GM10248 (cell line): ENCODE measurements around the gene RABL3.
"Not testable (repeated sequence)": the region's sequence is repeated elsewhere in the genome, so short reads cannot be mapped to it uniquely, and the experiment has no call there.

Experiments used
- CTCF ChIA-PET: fragments of 300-600 bp; sonication (Branson Sonifier 250); formaldehyde crosslinking; extraction: SDS; loops from one replicate; lab custom pipeline; 2021; ENCODE audit warnings: antibody characterized with exemption; lab: Yijun Ruan, JAX
- POLR2A ChIA-PET: fragments of 350-650 bp; sonication (Branson Sonifier 250); formaldehyde crosslinking; extraction: SDS; loops from one replicate; lab custom pipeline; 2020; ENCODE audit warnings: antibody characterized with exemption; lab: Yijun Ruan, JAX
- DNase-seq: peaks from one replicate; pipeline ENCODE4 v3.0.0; 2012; ENCODE audit errors: extremely low spot score
- TF ChIP-seq, protein P1 (sequence below): IDR thresholded peaks from 2 replicates; pipeline ENCODE4 v1.5.1; 2012; ENCODE audit warnings: mild to moderate bottlenecking, low read depth; ENCODE audit errors: extremely low read depth, missing control alignments, control extremely low read depth

Gene RABL3

DNA sequence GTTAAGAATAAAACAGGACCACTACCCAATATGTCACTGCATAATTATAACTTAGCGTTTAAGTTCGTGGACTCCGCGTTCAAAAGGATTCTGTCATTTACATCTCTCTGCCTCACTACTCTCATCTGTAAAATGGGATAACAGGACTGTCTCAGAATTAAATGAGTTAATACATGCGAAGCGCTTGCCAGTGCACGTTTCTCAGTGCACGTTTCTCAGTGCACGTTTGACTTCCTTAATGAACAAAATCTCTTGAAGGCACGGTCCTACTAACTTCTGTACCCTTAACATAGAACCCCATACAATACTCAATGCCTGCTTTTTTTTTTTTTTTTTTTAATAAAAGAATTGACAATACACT is 499 bp downstream of the RABL3 start:
- peak; percentile 17 for DNase-seq
- CTCF ChIA-PET, result interaction anchor here (0.8 to 4.8 kb wide), 3 partner anchors 11 to 53 kb away, joined by 3 to 28 read pairs (median 17); no protein-coding TSS in a partner anchor
- POLR2A ChIA-PET, result interaction anchor here (1.6 kb wide), 1 partner anchor 146 kb away, joined by 6 read pairs; the partner anchor contains the start of gene NDUFB4
- TF ChIP-seq, protein P1, sequence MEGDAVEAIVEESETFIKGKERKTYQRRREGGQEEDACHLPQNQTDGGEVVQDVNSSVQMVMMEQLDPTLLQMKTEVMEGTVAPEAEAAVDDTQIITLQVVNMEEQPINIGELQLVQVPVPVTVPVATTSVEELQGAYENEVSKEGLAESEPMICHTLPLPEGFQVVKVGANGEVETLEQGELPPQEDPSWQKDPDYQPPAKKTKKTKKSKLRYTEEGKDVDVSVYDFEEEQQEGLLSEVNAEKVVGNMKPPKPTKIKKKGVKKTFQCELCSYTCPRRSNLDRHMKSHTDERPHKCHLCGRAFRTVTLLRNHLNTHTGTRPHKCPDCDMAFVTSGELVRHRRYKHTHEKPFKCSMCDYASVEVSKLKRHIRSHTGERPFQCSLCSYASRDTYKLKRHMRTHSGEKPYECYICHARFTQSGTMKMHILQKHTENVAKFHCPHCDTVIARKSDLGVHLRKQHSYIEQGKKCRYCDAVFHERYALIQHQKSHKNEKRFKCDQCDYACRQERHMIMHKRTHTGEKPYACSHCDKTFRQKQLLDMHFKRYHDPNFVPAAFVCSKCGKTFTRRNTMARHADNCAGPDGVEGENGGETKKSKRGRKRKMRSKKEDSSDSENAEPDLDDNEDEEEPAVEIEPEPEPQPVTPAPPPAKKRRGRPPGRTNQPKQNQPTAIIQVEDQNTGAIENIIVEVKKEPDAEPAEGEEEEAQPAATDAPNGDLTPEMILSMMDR, result no peak

DNA sequence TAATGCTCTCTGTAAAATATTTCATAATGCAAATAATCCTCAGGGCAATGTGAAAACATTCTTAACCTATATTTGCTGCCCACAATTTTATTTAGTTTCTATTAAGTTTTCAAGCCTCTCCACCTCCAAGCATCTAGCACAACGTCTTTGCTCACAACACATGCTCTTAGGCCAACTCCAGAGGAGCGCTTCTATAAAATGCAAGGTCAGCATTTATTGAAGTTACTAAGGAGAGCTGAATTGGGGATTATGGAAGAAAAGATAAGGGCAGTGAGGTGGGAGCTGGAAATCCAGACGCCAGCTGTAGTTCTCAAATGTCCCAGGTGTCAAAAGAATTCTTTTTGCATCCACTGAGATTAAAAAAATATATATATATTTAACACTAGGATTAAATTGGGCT is 996 bp downstream of the RABL3 start:
- no peak for DNase-seq
- CTCF ChIA-PET, result interaction anchor here (0.8 to 4.8 kb wide), 3 partner anchors 11 to 53 kb away, joined by 3 to 28 read pairs (median 17); no protein-coding TSS in a partner anchor
- TF ChIP-seq, protein P1, result no peak
- POLR2A ChIA-PET, result interaction anchor here (1.6 kb wide), 1 partner anchor 145 kb away, joined by 6 read pairs; the partner anchor contains the start of gene NDUFB4

DNA sequence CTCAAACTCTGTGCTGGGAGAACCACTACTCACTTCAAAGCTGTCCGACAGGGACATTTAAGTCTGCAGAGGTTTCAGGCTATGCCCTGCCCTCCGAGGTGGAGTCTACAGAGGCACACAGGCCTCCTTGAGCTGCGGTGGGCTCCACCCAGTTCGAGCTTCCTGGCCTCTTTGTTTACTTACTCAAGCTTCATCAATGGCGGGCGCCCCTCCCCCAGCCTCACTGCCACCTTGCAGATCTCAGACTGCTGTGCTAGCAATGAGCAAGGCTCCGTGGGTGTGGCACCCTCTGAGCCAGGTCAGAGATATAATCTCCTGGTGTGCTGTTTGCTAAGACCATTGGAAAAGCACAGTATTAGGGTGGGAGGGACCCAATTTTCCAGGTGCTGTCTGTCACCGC is 4.3 kb downstream of the RABL3 start:
- POLR2A ChIA-PET, DNase-seq: not testable (repeated sequence)
- CTCF ChIA-PET, result interaction anchor here (4.8 kb wide), 1 partner anchor 57 kb away, joined by 28 read pairs; no protein-coding TSS in a partner anchor

DNA sequence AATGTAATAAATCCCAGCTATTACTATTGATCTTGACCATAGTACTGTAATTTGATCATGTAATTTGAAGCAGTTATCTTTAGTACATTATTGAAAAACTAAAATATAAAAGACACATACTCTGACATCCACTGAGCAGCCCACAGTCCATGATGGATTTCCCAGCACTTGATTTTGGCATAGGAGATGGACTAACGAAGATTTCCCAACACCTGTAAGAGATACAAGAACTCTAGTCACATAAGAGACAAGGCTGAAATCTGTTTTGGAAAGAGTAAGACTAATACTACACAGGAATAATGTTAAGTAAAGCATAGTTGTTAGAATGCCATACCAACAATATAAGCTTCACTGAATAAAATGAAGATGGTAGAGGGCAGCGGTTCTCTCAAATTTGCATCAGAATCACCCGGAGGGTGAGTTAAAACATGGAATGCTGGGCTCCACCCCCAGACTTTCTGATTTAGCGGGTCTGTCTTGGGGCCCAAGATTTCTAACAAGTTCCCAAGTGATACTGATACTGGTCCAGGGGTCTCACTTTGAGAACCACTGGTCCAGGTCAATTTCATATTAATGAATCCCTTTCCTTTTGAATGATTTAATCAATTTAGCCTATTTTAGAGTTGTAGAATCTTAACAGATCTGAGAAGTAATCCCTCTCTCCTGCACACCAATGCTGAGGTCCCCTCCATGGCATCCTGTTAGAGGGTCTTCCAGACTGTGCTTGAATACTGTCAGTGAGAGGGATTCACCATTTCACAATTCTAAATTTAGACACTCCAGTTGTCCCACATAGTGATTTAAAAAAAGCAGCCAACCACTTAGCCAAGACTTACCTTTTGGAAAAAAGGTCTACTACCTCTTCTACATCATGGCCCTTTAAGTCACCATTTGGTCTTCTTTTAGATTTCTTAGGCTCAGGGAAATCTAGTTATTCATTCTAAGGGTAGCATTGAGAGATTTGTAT is 11.5 kb downstream of the RABL3 start:
- POLR2A ChIA-PET, result no interaction called here
- CTCF ChIA-PET, result interaction anchor here (0.8 to 4.3 kb wide), 6 partner anchors 10 to 163 kb away, joined by 3 to 17 read pairs (median 3); partner anchors contain the start of genes GTF2E1 and RABL3
- DNase-seq, result no peak
- TF ChIP-seq, protein P1, result no peak

DNA sequence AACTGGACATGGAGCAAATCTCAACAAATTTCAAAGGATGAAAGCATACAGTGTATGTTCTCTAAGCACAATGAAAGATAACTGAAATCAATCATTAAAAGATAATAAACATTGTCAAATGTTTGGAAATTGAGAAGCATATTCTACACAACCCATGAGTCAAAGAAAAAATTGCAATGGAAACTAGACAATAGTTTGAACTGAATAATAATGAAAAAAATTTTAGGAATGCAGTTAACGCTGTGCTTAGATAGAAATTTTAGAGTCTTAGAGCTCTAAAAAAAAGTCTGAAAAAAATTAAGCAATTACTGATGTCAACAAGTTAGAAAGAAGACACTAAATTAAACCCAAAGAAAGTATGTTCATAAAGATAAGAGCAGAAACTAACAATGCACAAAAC is 15.5 kb downstream of the RABL3 start:
- TF ChIP-seq, protein P1, result no peak
- ChIA-PET CTCF (no interaction called here), POLR2A (no interaction called here)
- DNase-seq, result no peak

DNA sequence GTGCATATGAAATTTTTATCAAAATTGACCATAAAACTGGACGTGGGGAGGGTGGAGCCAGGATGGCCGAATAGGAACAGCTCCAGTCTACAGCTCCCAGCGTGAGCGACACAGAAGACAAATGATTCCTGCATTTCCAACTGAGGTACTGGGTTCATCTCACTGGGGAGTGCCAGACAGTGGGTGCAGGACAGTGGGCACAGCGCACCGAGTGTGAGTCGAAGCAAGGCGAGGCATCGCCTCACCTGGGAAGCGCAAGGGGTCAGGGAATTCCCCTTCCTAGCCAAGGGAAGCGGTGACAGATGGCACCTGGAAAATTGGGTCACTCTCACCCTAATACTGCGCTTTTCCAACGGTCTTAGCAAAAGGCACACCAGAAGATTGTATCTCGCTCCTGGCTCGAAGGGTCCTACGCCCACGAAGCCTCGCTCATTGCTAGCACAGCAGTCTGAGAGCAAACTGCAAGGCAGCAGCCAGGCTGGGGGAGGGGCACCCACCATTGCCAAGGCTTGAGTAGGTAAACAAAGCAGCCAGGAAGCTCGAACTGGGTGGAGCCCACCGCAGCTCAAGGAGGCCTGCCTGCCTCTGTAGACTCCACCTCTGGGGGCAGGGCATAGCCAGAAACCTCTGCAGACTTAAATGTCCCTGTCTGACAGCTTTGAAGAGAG is 23.0 kb downstream of the RABL3 start:
- CTCF ChIA-PET, result interaction anchor here (2.0 kb wide), 1 partner anchor 76 kb away, joined by 6 read pairs; no protein-coding TSS in a partner anchor
- DNase-seq, POLR2A ChIA-PET: not testable (repeated sequence)

DNA sequence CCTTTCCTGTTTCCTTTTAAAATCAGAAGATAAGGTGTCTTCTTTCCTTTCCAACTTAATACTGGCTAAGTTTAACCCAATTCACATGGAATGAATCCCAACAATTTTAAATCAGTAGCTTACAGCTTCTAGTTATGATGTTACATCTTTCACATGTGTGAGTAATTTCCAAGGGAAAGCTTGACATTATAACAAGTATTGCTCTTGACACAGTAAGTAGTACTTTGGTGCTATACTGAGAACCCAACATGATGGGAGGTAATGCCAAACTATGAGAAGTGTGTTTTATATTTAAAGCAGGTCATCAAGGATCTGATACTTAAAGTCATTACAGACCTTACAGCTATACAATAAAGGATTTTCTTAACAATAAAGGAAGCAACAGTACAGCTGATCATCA is 29.1 kb downstream of the RABL3 start:
- TF ChIP-seq, protein P1, result no peak
- CTCF ChIA-PET, result interaction anchor here (1.4 kb wide), 1 partner anchor 71 kb away, joined by 3 read pairs; no protein-coding TSS in a partner anchor
- DNase-seq, result no peak
- POLR2A ChIA-PET, result no interaction called here
